GM21367 (cell line): Measurements from ENCODE around the gene PCP4.

Source experiments
- ATAC-seq: cut with Tn5 transposase; IDR thresholded peaks from one replicate; pipeline ENCODE4 v1.9.1; 2021; ENCODE audit not compliant: unreplicated experiment

The PCP4 gene

GRCh38 chr21:39971956-39972355 lies 104.7 kb downstream of the PCP4 start:
- no peak for ATAC-seq

- no peak for ATAC-seq
These were observed 105.2 kb downstream of the PCP4 start for GRCh38 chr21:39972471-39972870.

GRCh38 chr21:39972976-39973770 lies 105.9 kb downstream of the PCP4 start:
- ATAC-seq = no peak

- ATAC-seq = no peak
These were observed 109.6 kb downstream of the PCP4 start for GRCh38 chr21:39976800-39977199.
